ENCODE measurements around the gene COQ3.
A peak's percentile ranks its signal among the peaks of the same experiment; 100 is the strongest.

The COQ3 gene

GRCh38 chr6:99334526-99335127 is 59.4 kb downstream of the COQ3 start:
- DNase-seq (ENCODE audit: low read depth in 2 of 3, low spot score in 2 of 3): no peak

GRCh38 chr6:99333068-99333467 is 60.9 kb downstream of the COQ3 start:
- no peak for DNase-seq (ENCODE audit: low read depth in 2 of 3, low spot score in 2 of 3)

- no peak for DNase-seq (ENCODE audit: low read depth in 2 of 3, low spot score in 2 of 3)
Measured at GRCh38 chr6:99331531-99331930, 62.5 kb downstream of the COQ3 start.

GRCh38 chr6:99330159-99330558 is 63.8 kb downstream of the COQ3 start:
- DNase-seq (ENCODE audit: low read depth in 2 of 3, low spot score in 2 of 3): peak in 1 of 3 experiments; percentile 31

GRCh38 chr6:99324996-99325395 is 69.0 kb downstream of the COQ3 start:
- no peak for DNase-seq (ENCODE audit: low read depth in 2 of 3, low spot score in 2 of 3)

Measured in activated CD8-positive, alpha-beta memory T cell treated with anti-CD3 and anti-CD28 coated beads for 48 hours (primary cell).